Small intestine (tissue), 7 donors: Measurements from ENCODE around the gene METTL8. TPM values are rescaled to one million over a fixed set of nuclear protein-coding genes. Genes with fewer than 3 reads are reported as not detected.

Experiments used
- DNase-seq, 2 donors: peaks; one replicate each; pipeline versions ENCODE4 v3.0.0 to v3.0.0-alpha.2; 2013
- FAIRE-seq: peaks from 2 replicates; lab custom pipeline; 2012; peaks lifted over from hg19 to GRCh38; lab: Jason Lieb, UNC
- H3K27ac ChIP-seq, 3 donors: one replicate each; pipeline ENCODE4 v1.5.1; 2013; ENCODE audit warnings: low read length in 2 of 3, mild to moderate bottlenecking in 2 of 3, control low read depth in 1 of 3, inconsistent platforms in 1 of 3, low read depth in 1 of 3, moderate library complexity in 1 of 3
- H3K27me3 ChIP-seq, 3 donors: one replicate each; pipeline ENCODE4 v1.6.1; 2013; ENCODE audit warnings: low read length in 3 of 3, inconsistent platforms in 1 of 3; ENCODE audit not compliant: control insufficient read depth in 3 of 3, insufficient read depth in 3 of 3
- H3K36me3 ChIP-seq, 3 donors: one replicate each; pipeline ENCODE4 v1.6.1; 2013; ENCODE audit warnings: low read length in 3 of 3, inconsistent platforms in 1 of 3, low read depth in 1 of 3, mild to moderate bottlenecking in 1 of 3, moderate library complexity in 1 of 3; ENCODE audit not compliant: control insufficient read depth in 3 of 3, insufficient read depth in 2 of 3
- H3K4me1 ChIP-seq, 3 donors: one replicate each; pipeline ENCODE4 v1.6.1; 2013; ENCODE audit warnings: low read length in 2 of 3, inconsistent platforms in 1 of 3, low read depth in 1 of 3, mild to moderate bottlenecking in 1 of 3, moderate library complexity in 1 of 3; ENCODE audit not compliant: control insufficient read depth in 3 of 3, insufficient read depth in 2 of 3
- H3K4me3 ChIP-seq, 3 donors: one replicate each; pipeline ENCODE4 v1.5.1; 2013; ENCODE audit warnings: low read length in 3 of 3, control low read depth in 1 of 3, inconsistent platforms in 1 of 3, low read depth in 1 of 3, mild to moderate bottlenecking in 1 of 3, moderate library complexity in 1 of 3
- H3K9me3 ChIP-seq, 2 donors: one replicate each; pipeline ENCODE4 v1.6.1; 2013; ENCODE audit warnings: low read depth in 1 of 2, low read length in 1 of 2; ENCODE audit not compliant: control insufficient read depth in 2 of 2, insufficient read depth in 1 of 2
- WGBS, 3 donors: extraction: QIAGEN DNeasy Blood & Tissue Kit; methylation state at CpG; one replicate each; pipeline ENCODE4 v1.1.7; 2013; 5-methylcytosine and 5-hydroxymethylcytosine counted together
- polyA plus RNA-seq, 4 donors: library from polyadenylated mRNA; stranded (reverse) in 3 of 4; unstranded in 1 of 4; fragments of 200-250 nt in 3 of 4; fragments of 120-200 nt in 1 of 4; gene quantifications; one replicate each; pipeline versions ENCODE4 v1.2.1 to v1.2.3, GENCODE V29; 2013
- donor health status: healthy with polysubstance abuse.
- donor health status: control.
- donor health status: control.
- donor health status: Bipolar disorder and iron deficiency.
- donor health status: healthy.

Gene METTL8
- polyA plus RNA-seq, 4 donors: 2.2 to 14.5 (median 7.4) TPM

GRCh38 chr2:171279983-171280790 is 153.6 kb downstream of the METTL8 start:
- 84 to 87% (median 86%) methylated on average over 13 of the region's 13 CpGs for WGBS, 3 donors
- Histone ChIP-seq H3K36me3 (no peaks in the 10 kb centered on the region), H3K27me3 (no peaks in the 10 kb centered on the region), H3K9me3 (peaks cover 0 to 4% of the 10 kb centered on the region in 2 donors), H3K4me3 (no peak overlapping the region), H3K4me1 (no peaks in the 10 kb centered on the region), H3K27ac (no peak overlapping the region)
- DNase-seq: no peak
- no peak for FAIRE-seq

DNA sequence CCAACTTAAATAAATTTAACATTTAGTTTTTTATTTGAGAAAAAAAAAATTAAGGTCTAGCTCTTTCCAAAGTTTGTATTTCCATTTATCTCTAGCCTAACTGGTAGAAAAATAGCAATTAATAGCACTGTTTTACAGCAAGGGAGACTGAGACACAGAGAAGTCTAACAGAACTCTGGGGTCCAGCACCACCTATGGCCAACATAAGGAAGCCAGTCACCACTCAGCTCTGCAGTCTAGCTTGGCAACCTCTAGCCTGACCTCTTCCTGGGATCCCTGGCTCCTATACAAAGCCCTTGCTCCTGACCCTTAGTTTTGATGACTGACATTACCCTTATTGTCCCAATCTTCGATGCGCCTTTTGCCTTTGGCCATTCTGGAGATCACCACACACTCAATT is 159.0 kb downstream of the METTL8 start:
- Histone ChIP-seq H3K4me3 (no peak overlapping the region), H3K27ac (no peak overlapping the region), H3K27me3 (no peaks in the 10 kb centered on the region), H3K4me1 (no peaks in the 10 kb centered on the region), H3K36me3 (no peaks in the 10 kb centered on the region), H3K9me3 (peaks cover 0 to 4% of the 10 kb centered on the region in 2 donors)
- FAIRE-seq: no peak
- no peak for DNase-seq
- WGBS, 3 donors: 97 to 100% (median 98%) methylated on average over 2 of the region's 2 CpGs

GRCh38 chr2:171271971-171272436 is 161.8 kb downstream of the METTL8 start:
- Histone ChIP-seq H3K4me3 (no peak overlapping the region), H3K4me1 (no peaks in the 10 kb centered on the region), H3K27me3 (no peaks in the 10 kb centered on the region), H3K36me3 (no peaks in the 10 kb centered on the region), H3K9me3 (no peaks in the 10 kb centered on the region), H3K27ac (no peak overlapping the region)
- no peak for FAIRE-seq
- DNase-seq: no peak
- 65 to 94% (median 79%) methylated on average over 1 of the region's 1 CpG for WGBS, 3 donors

- Histone ChIP-seq H3K9me3 (no peaks in the 10 kb centered on the region), H3K36me3 (no peaks in the 10 kb centered on the region), H3K27me3 (no peaks in the 10 kb centered on the region), H3K4me3 (no peak overlapping the region), H3K4me1 (no peaks in the 10 kb centered on the region), H3K27ac (no peak overlapping the region)
- DNase-seq: no peak
- FAIRE-seq: no peak
- WGBS, 3 donors: 71 to 86% (median 76%) methylated on average over 1 of the region's 1 CpG
These were observed 162.4 kb downstream of the METTL8 start for GRCh38 chr2:171271386-171271785.

- H3K4me1 ChIP-seq: no peaks in the 10 kb centered on the region
- DNase-seq: no peak
- H3K36me3 ChIP-seq: no peaks in the 10 kb centered on the region
- no peak for FAIRE-seq
- H3K4me3 ChIP-seq: no peak overlapping the region
- no peaks in the 10 kb centered on the region for H3K9me3 ChIP-seq
- 75 to 86% (median 75%) methylated on average over 4 of the region's 4 CpGs for WGBS, 3 donors
- no peak overlapping the region for H3K27ac ChIP-seq
- H3K27me3 ChIP-seq: no peaks in the 10 kb centered on the region
These were observed 165.7 kb downstream of the METTL8 start for GRCh38 chr2:171267855-171268629.

Other genes starting within 250 kb of the METTL8 start
- gene DCAF17, start 236 bp upstream of the METTL8 start, polyA plus RNA-seq: 10 to 100 TPM in 1 of 4 donors, 1 to 10 TPM in 3; 3.5 to 19.3 (median 5.7) TPM
- gene CYBRD1, start 88.5 kb upstream of the METTL8 start, polyA plus RNA-seq: 100 to 1,000 TPM in 2 of 4 donors, 10 to 100 TPM in 2; 12.4 to 305 (median 182) TPM